Measurements from ENCODE around the gene PSMD7. TPM values are rescaled to one million over a fixed set of nuclear protein-coding genes. Genes with fewer than 3 reads are reported as not detected.

Gene PSMD7
- total RNA-seq = 10 to 100 TPM; 74.9 to 76.0 TPM
- 100 to 1,000 TPM; 107 to 112 TPM for polyA plus RNA-seq (ENCODE audit: insufficient read length in 2 of 2)
- long read RNA-seq, donor 1, transcript PSMD7-201 (7 exons, 1,670 nt) = major isoform, 78 of 115 reads
- long read RNA-seq, donor 1, transcript PSMD7-202 (2 exons, 724 nt) = minor isoform, 5 of 115 reads
- long read RNA-seq, donor 1, partial matches to known transcripts = 29 of 115 reads
- long read RNA-seq, donor 1, other reads (novel, unspliced or antisense) = 0 of 115 reads
- long read RNA-seq, donor 2, transcript PSMD7-201 (7 exons, 1,670 nt) = major isoform, 27 of 28 reads
- long read RNA-seq, donor 2, partial matches to known transcripts = 0 of 28 reads
- long read RNA-seq, donor 2, other reads (novel, unspliced or antisense) = 0 of 28 reads
- long read RNA-seq, donor 3, transcript PSMD7-202 (2 exons, 724 nt) = minor isoform, 8 of 42 reads
- long read RNA-seq, donor 3, transcript PSMD7-201 (7 exons, 1,670 nt) = major isoform, 25 of 42 reads
- long read RNA-seq, donor 3, partial matches to known transcripts = 7 of 42 reads
- long read RNA-seq, donor 3, other reads (novel, unspliced or antisense) = 0 of 42 reads
- long read RNA-seq, donor 4, transcript PSMD7-202 (2 exons, 724 nt) = minor isoform, 6 of 80 reads
- long read RNA-seq, donor 4, transcript PSMD7-201 (7 exons, 1,670 nt) = major isoform, 48 of 80 reads
- long read RNA-seq, donor 4, partial matches to known transcripts = 24 of 80 reads
- long read RNA-seq, donor 4, other reads (novel, unspliced or antisense) = 0 of 80 reads

- peak within 1 kb of the TSS; percentile 96 for H3K4me3 ChIP-seq (ENCODE audit: low read depth, low read length)
- H3K9me3 ChIP-seq (ENCODE audit: control insufficient read depth, insufficient read depth, low read length) = peaks cover 3% of the 10 kb centered on the region
- WGBS (ENCODE audit: insufficient coverage) = 0% methylated on average over 58 of the region's 60 CpGs
- H3K4me1 ChIP-seq (ENCODE audit: control insufficient read depth, insufficient read depth, low read length) = peaks cover 21% of the 10 kb centered on the region
- peak; percentile 84 to 97 (median 89) for DNase-seq (ENCODE audit: low read depth in 4 of 6, low spot score in 6 of 6)
- no peaks in the 10 kb centered on the region for H3K27me3 ChIP-seq (ENCODE audit: control insufficient read depth, insufficient read depth, low read length)
- H3K27ac ChIP-seq (ENCODE audit: low read depth, low read length) = peak within 1 kb of the TSS; percentile 87
- peaks cover 6% of the 10 kb centered on the region for H3K36me3 ChIP-seq (ENCODE audit: control insufficient read depth, insufficient read depth, low read length)
Observed at GRCh38 chr16:74296432-74297144, at the start of gene PSMD7. PSMD7 (plus strand) TSS chr16:74296814; CDS start chr16:74296915, 101 bp downstream.

DNA sequence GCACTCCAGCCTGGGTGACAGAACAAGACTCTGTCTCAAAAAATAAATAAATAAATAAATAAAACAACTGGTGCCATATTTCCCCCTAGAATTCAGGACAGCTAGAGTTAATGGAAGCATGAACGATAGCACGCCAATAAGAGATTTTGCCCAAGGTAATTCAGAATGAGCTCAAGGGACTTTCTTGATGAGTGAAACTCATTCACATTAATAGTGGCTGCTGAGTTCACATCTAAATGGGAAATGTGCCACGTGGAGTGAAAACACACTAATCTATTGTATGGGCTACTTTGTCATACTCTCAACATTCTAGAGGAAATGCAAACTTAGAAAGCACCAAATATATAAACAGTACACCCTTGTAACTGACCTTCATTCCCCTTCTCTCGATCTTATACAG, 47.4 kb upstream of the PSMD7 start:
- no peak overlapping the region for H3K27ac ChIP-seq (ENCODE audit: low read depth, low read length)
- H3K4me1 ChIP-seq (ENCODE audit: control insufficient read depth, insufficient read depth, low read length) = no peaks in the 10 kb centered on the region
- H3K4me3 ChIP-seq (ENCODE audit: low read depth, low read length) = no peak overlapping the region
- DNase-seq (ENCODE audit: low read depth in 4 of 6, low spot score in 6 of 6) = peak in 1 of 6 donors; percentile 66
- no peaks in the 10 kb centered on the region for H3K27me3 ChIP-seq (ENCODE audit: control insufficient read depth, insufficient read depth, low read length)
- peaks cover 2% of the 10 kb centered on the region for H3K9me3 ChIP-seq (ENCODE audit: control insufficient read depth, insufficient read depth, low read length)
- H3K36me3 ChIP-seq (ENCODE audit: control insufficient read depth, insufficient read depth, low read length) = no peaks in the 10 kb centered on the region
- 60% methylated on average over 2 of the region's 4 CpGs for WGBS (ENCODE audit: insufficient coverage)

DNA sequence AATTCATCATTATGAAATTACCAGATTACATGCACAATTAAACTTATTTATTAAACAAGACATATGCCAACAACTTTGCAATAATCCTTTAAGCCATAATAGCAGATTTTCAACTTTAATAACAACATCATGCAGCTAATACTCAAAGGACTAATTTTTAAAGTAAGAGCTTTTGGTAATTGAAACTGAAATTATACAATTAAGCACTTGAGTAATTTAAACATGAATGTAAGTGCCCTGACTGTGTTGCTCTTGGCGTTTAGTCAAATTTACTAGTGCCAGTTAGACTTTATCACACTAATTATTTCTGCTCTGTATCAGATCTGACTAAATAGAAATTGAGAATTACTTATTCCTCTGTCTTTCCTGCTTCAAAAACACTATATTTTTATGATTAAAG, 46.8 kb upstream of the PSMD7 start:
- DNase-seq (ENCODE audit: low read depth in 4 of 6, low spot score in 6 of 6) = peak in 1 of 6 donors; percentile 68
- no CpG with 5 or more reads among the region's 1 CpG for WGBS (ENCODE audit: insufficient coverage)
- no peak overlapping the region for H3K4me3 ChIP-seq (ENCODE audit: low read depth, low read length)
- no peaks in the 10 kb centered on the region for H3K4me1 ChIP-seq (ENCODE audit: control insufficient read depth, insufficient read depth, low read length)
- no peaks in the 10 kb centered on the region for H3K36me3 ChIP-seq (ENCODE audit: control insufficient read depth, insufficient read depth, low read length)
- no peaks in the 10 kb centered on the region for H3K27me3 ChIP-seq (ENCODE audit: control insufficient read depth, insufficient read depth, low read length)
- peaks cover 2% of the 10 kb centered on the region for H3K9me3 ChIP-seq (ENCODE audit: control insufficient read depth, insufficient read depth, low read length)
- no peak overlapping the region for H3K27ac ChIP-seq (ENCODE audit: low read depth, low read length)

DNA sequence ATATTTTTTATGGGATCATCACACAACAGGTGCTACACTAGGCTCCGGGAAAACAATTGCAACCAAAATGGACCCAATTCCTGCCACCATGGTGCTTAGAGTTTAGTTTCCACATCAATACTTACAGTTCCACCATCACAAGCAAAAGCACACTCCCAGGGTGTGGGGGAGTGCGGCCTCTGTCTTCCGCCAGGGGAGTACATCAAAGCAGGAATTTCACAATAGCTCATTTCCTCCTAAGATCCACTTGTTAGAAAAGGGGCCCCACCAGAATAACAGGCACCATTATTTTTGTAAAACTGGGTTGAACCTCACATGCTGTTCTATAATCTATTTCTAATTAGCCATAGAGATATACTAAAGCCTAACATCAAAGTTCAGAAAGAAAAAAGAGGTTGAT, 44.3 kb upstream of the PSMD7 start:
- DNase-seq (ENCODE audit: low read depth in 4 of 6, low spot score in 6 of 6) = no peak
- no peaks in the 10 kb centered on the region for H3K4me1 ChIP-seq (ENCODE audit: control insufficient read depth, insufficient read depth, low read length)
- peaks cover 2% of the 10 kb centered on the region for H3K9me3 ChIP-seq (ENCODE audit: control insufficient read depth, insufficient read depth, low read length)
- H3K27ac ChIP-seq (ENCODE audit: low read depth, low read length) = no peak overlapping the region
- 83% methylated on average over 2 of the region's 3 CpGs for WGBS (ENCODE audit: insufficient coverage)
- no peak overlapping the region for H3K4me3 ChIP-seq (ENCODE audit: low read depth, low read length)
- no peaks in the 10 kb centered on the region for H3K36me3 ChIP-seq (ENCODE audit: control insufficient read depth, insufficient read depth, low read length)
- H3K27me3 ChIP-seq (ENCODE audit: control insufficient read depth, insufficient read depth, low read length) = no peaks in the 10 kb centered on the region

DNA sequence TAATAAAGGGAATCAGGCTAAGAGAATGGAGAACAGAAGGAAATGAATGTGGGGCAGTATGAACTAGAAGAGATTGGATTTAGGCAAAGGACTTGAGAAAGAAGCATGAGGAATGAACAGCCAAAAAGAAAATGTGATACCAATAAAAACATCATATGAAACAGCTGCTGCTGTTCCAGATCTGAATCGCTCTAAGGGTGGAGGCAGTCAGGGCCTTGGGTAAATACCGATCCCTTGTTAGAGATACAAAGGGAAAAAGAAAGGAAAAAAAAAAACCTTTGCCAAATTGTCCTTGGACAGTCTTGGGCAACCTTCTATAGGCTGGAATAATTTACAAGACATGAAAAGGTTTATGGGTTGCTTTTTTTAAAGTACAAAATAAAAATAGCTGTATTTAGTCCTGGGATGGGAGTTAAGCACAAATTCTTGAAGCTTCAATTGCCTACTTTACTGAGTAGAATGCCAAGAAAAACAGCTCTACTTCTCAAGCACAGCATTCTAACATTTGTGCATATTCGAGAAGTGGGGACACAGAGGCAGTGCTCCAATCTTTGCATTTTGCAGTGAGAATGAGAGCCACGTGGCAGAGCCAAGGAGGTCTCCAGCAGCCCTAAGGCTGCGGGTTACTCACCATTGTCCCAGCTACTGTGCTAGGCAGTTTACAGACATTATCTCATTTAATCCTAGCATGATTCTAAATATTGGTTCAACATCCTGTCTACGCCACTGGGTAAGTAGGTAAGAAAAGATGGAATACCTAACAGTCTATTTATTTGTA, 43.3 kb upstream of the PSMD7 start:
- Histone ChIP-seq H3K27me3 (ENCODE audit: control insufficient read depth, insufficient read depth, low read length) (no peaks in the 10 kb centered on the region), H3K36me3 (ENCODE audit: control insufficient read depth, insufficient read depth, low read length) (no peaks in the 10 kb centered on the region), H3K9me3 (ENCODE audit: control insufficient read depth, insufficient read depth, low read length) (peaks cover 2% of the 10 kb centered on the region), H3K4me1 (ENCODE audit: control insufficient read depth, insufficient read depth, low read length) (no peaks in the 10 kb centered on the region), H3K4me3 (ENCODE audit: low read depth, low read length) (no peak overlapping the region), H3K27ac (ENCODE audit: low read depth, low read length) (no peak overlapping the region)
- 87% methylated on average over 4 of the region's 6 CpGs for WGBS (ENCODE audit: insufficient coverage)
- peak in 1 of 6 donors; percentile 12 for DNase-seq (ENCODE audit: low read depth in 4 of 6, low spot score in 6 of 6)

- WGBS (ENCODE audit: insufficient coverage) = 86% methylated on average over 6 of the region's 7 CpGs
- Histone ChIP-seq H3K27ac (ENCODE audit: low read depth, low read length) (no peak overlapping the region), H3K4me1 (ENCODE audit: control insufficient read depth, insufficient read depth, low read length) (no peaks in the 10 kb centered on the region), H3K27me3 (ENCODE audit: control insufficient read depth, insufficient read depth, low read length) (no peaks in the 10 kb centered on the region), H3K4me3 (ENCODE audit: low read depth, low read length) (no peak overlapping the region), H3K36me3 (ENCODE audit: control insufficient read depth, insufficient read depth, low read length) (no peaks in the 10 kb centered on the region), H3K9me3 (ENCODE audit: control insufficient read depth, insufficient read depth, low read length) (peaks cover 2% of the 10 kb centered on the region)
- no peak for DNase-seq (ENCODE audit: low read depth in 4 of 6, low spot score in 6 of 6)
Observed at GRCh38 chr16:74257061-74257460, 39.6 kb upstream of the PSMD7 start.

- no peaks in the 10 kb centered on the region for H3K4me1 ChIP-seq (ENCODE audit: control insufficient read depth, insufficient read depth, low read length)
- no peak overlapping the region for H3K4me3 ChIP-seq (ENCODE audit: low read depth, low read length)
- no peak for DNase-seq (ENCODE audit: low read depth in 4 of 6, low spot score in 6 of 6)
- 85% methylated on average over 4 of the region's 5 CpGs for WGBS (ENCODE audit: insufficient coverage)
- no peaks in the 10 kb centered on the region for H3K9me3 ChIP-seq (ENCODE audit: control insufficient read depth, insufficient read depth, low read length)
- H3K27me3 ChIP-seq (ENCODE audit: control insufficient read depth, insufficient read depth, low read length) = no peaks in the 10 kb centered on the region
- H3K36me3 ChIP-seq (ENCODE audit: control insufficient read depth, insufficient read depth, low read length) = no peaks in the 10 kb centered on the region
- H3K27ac ChIP-seq (ENCODE audit: low read depth, low read length) = no peak overlapping the region
Observed at GRCh38 chr16:74261068-74261467, 35.5 kb upstream of the PSMD7 start.

GRCh38 chr16:74264811-74265210, 31.8 kb upstream of the PSMD7 start:
- 92% methylated on average over 1 of the region's 3 CpGs for WGBS (ENCODE audit: insufficient coverage)
- Histone ChIP-seq H3K27me3 (ENCODE audit: control insufficient read depth, insufficient read depth, low read length) (no peaks in the 10 kb centered on the region), H3K4me3 (ENCODE audit: low read depth, low read length) (no peak overlapping the region), H3K9me3 (ENCODE audit: control insufficient read depth, insufficient read depth, low read length) (no peaks in the 10 kb centered on the region), H3K4me1 (ENCODE audit: control insufficient read depth, insufficient read depth, low read length) (peaks cover 3% of the 10 kb centered on the region), H3K27ac (ENCODE audit: low read depth, low read length) (no peak overlapping the region), H3K36me3 (ENCODE audit: control insufficient read depth, insufficient read depth, low read length) (no peaks in the 10 kb centered on the region)
- no peak for DNase-seq (ENCODE audit: low read depth in 4 of 6, low spot score in 6 of 6)

DNA sequence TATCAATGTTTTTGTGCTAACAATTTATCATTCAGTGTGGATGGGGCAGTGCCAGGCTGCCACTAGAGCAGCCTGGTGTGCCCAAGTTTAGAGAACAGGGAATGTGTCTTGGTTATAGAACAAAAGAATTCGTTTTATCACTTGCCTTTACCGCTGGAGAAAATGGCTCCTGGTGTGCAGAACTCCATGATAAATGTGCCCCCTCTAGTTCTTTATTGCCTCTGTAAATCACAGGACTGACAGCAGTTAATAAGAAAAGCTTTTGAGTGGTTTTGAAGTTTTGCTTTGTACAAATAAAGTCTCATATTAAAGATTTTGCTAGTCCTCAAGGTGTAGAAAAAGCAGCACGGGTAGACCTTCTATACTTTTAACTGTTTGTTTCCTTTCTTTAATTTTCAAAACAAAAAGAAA, 28.2 kb upstream of the PSMD7 start:
- H3K36me3 ChIP-seq (ENCODE audit: control insufficient read depth, insufficient read depth, low read length) = no peaks in the 10 kb centered on the region
- H3K27me3 ChIP-seq (ENCODE audit: control insufficient read depth, insufficient read depth, low read length) = no peaks in the 10 kb centered on the region
- H3K27ac ChIP-seq (ENCODE audit: low read depth, low read length) = no peak overlapping the region
- H3K4me3 ChIP-seq (ENCODE audit: low read depth, low read length) = no peak overlapping the region
- WGBS (ENCODE audit: insufficient coverage) = no CpG with 5 or more reads among the region's 3 CpGs
- H3K4me1 ChIP-seq (ENCODE audit: control insufficient read depth, insufficient read depth, low read length) = peaks cover 3% of the 10 kb centered on the region
- H3K9me3 ChIP-seq (ENCODE audit: control insufficient read depth, insufficient read depth, low read length) = no peaks in the 10 kb centered on the region
- peak in 1 of 6 donors; percentile 75 for DNase-seq (ENCODE audit: low read depth in 4 of 6, low spot score in 6 of 6)

All from spinal cord (tissue), 10 donors.